HepG2 (cell line): ENCODE data around the gene IRAK4. TPM values are rescaled to one million over a fixed set of nuclear protein-coding genes. Genes with fewer than 3 reads are reported as not detected.

Experiments
- AHDC1 ChIP-seq: sonication (generic); formaldehyde crosslinking; IDR thresholded peaks from 2 replicates; pipeline ENCODE4 v1.5.1; 2020; ENCODE audit warnings: mild to moderate bottlenecking, missing genetic modification reagents, borderline replicate concordance
- CHD2 ChIP-seq: IDR thresholded peaks from 2 replicates; pipeline ENCODE4 v1.6.1; 2011; ENCODE audit warnings: low read depth, low read length, improper control_type of control experiment
- GATA4 ChIP-seq: sonication (generic); IDR thresholded peaks from 2 replicates; pipeline ENCODE4 v1.6.1; 2016; ENCODE audit warnings: antibody characterized with exemption, low read depth, borderline replicate concordance
- NR2F1 ChIP-seq, 2 experiments: fragments of 450-650 bp in 1 of 2; formaldehyde crosslinking in 1 of 2; IDR thresholded peaks; 2 replicates each; pipeline versions ENCODE4 v1.5.0 to v1.6.1; 2016 to 2020; ENCODE audit warnings: mild to moderate bottlenecking in 1 of 2, missing compliant biosample characterization in 1 of 2, missing genetic modification reagents in 1 of 2, moderate library complexity in 1 of 2
- POLR2G ChIP-seq: fragments of 200-400 bp; formaldehyde crosslinking; IDR thresholded peaks from 2 replicates; pipeline ENCODE4 v1.6.1; 2018; ENCODE audit warnings: mild to moderate bottlenecking, low read depth, low read length, moderate library complexity
- RELA ChIP-seq: sonication (generic); formaldehyde crosslinking; IDR thresholded peaks from 2 replicates; pipeline ENCODE4 v1.4.0; 2020; ENCODE audit warnings: missing genetic modification reagents
- SMARCC2 ChIP-seq: fragments of 450-650 bp; IDR thresholded peaks from 2 replicates; pipeline ENCODE4 v1.6.1; 2017; ENCODE audit warnings: antibody characterized with exemption, mild to moderate bottlenecking
- ZC3H13 ChIP-seq: sonication (generic); formaldehyde crosslinking; IDR thresholded peaks from 2 replicates; pipeline ENCODE4 v1.8.1; 2023; ENCODE audit warnings: mild to moderate bottlenecking, missing genetic modification reagents, moderate library complexity
- ZFP37 ChIP-seq: sonication (generic); formaldehyde crosslinking; IDR thresholded peaks from 2 replicates; pipeline ENCODE4 v1.4.0; 2020; ENCODE audit warnings: missing genetic modification reagents, borderline replicate concordance
- ZNF558 ChIP-seq: sonication (generic); formaldehyde crosslinking; IDR thresholded peaks from 2 replicates; pipeline ENCODE4 v1.9.0; 2022; ENCODE audit warnings: mild to moderate bottlenecking, missing genetic modification reagents, borderline replicate concordance
- ZNF607 ChIP-seq: sonication (generic); formaldehyde crosslinking; IDR thresholded peaks from 2 replicates; pipeline ENCODE4 v1.5.1; 2020; ENCODE audit warnings: missing genetic modification reagents, mild to moderate bottlenecking, borderline replicate concordance
- ZNF772 ChIP-seq: sonication (generic); formaldehyde crosslinking; IDR thresholded peaks from 2 replicates; pipeline ENCODE4 v1.5.0; 2020; ENCODE audit warnings: mild to moderate bottlenecking, missing genetic modification reagents
- ZSCAN31 ChIP-seq: sonication (generic); formaldehyde crosslinking; IDR thresholded peaks from 2 replicates; pipeline ENCODE4 v1.5.0; 2020; ENCODE audit warnings: low read depth, mild to moderate bottlenecking, missing genetic modification reagents
- polyA plus RNA-seq, 8 experiments: library from polyadenylated mRNA; depleted of rRNA in 3 of 8; stranded (reverse) in 7 of 8; unstranded in 1 of 8; fragments of >200 nt; fragmentation: Illumina TruSeq in 4 of 8; extraction: Trizol in 4 of 8; gene quantifications; 2 replicates each; pipeline versions ENCODE4 v1.2.1 to v1.2.3, GENCODE V29; 2011 to 2016; ENCODE audit warnings: low read depth in 4 of 8, missing spikeins in 1 of 8, mixed read lengths in 1 of 8; ENCODE audit not compliant: insufficient read depth in 1 of 8
- total RNA-seq, 5 experiments: library from RNA; depleted of rRNA; stranded (reverse); fragments of >200 nt; fragmentation: Illumina TruSeq; extraction: Trizol; gene quantifications; 2 replicates each; pipeline ENCODE4 v1.2.3, GENCODE V29; 2016; ENCODE audit warnings: low read depth in 1 of 5
- TF ChIP-seq, protein P1 (sequence below): sonication (generic); formaldehyde crosslinking; conservative IDR thresholded peaks from 2 replicates; pipeline ENCODE4 v1.8.0; 2022; ENCODE audit warnings: missing genetic modification reagents
- TF ChIP-seq, protein P2 (sequence below): sonication (generic); formaldehyde crosslinking; IDR thresholded peaks from 2 replicates; pipeline ENCODE4 v1.8.0; 2022; ENCODE audit warnings: missing genetic modification reagents, mild to moderate bottlenecking, inconsistent platforms, borderline replicate concordance
- TF ChIP-seq, protein P3 (sequence below): sonication (generic); formaldehyde crosslinking; IDR thresholded peaks from 2 replicates; pipeline ENCODE4 v1.8.0; 2022; ENCODE audit warnings: missing genetic modification reagents, mild to moderate bottlenecking, borderline replicate concordance

The IRAK4 gene
- total and polyA plus RNA-seq, 2 of the 13 experiments (the other 11 are each of a cell fraction or from before 2014, with no cell fraction given): 6.6 to 7.1 TPM

- TF ChIP-seq ZNF558: no peak
- no peak for TF ChIP-seq NR2F1 (CRISPR knock-in tag; IDR thresholded peaks at IDR 0.05)
- TF ChIP-seq, protein P1, sequence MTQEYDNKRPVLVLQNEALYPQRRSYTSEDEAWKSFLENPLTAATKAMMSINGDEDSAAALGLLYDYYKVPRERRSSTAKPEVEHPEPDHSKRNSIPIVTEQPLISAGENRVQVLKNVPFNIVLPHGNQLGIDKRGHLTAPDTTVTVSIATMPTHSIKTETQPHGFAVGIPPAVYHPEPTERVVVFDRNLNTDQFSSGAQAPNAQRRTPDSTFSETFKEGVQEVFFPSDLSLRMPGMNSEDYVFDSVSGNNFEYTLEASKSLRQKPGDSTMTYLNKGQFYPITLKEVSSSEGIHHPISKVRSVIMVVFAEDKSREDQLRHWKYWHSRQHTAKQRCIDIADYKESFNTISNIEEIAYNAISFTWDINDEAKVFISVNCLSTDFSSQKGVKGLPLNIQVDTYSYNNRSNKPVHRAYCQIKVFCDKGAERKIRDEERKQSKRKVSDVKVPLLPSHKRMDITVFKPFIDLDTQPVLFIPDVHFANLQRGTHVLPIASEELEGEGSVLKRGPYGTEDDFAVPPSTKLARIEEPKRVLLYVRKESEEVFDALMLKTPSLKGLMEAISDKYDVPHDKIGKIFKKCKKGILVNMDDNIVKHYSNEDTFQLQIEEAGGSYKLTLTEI: no peak
- no peak for TF ChIP-seq SMARCC2
- TF ChIP-seq, protein P2, sequence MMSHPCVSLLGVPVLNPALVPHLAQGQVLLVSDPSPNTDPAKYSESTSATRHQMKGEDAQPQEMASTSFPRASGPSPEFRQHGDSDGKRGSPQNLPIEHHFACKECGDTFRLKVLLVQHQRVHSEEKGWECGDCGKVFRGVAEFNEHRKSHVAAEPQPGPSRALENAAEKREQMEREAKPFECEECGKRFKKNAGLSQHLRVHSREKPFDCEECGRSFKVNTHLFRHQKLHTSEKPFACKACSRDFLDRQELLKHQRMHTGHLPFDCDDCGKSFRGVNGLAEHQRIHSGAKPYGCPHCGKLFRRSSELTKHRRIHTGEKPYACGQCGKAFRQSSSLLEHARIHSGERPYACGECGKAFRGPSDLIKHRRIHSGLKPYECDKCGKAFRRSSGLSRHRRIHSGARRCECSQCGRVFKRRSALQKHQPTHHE (CRISPR knock-in tag): no peak
- TF ChIP-seq POLR2G: peak; percentile 82
- no peak for TF ChIP-seq RELA (CRISPR knock-in tag)
- no peak for TF ChIP-seq ZC3H13 (CRISPR knock-in tag)
- no peak; the same call in none of the 2 replicates for TF ChIP-seq ZFP37 (CRISPR knock-in tag)
- no peak for TF ChIP-seq ZSCAN31 (CRISPR knock-in tag)
- no peak for TF ChIP-seq GATA4
- TF ChIP-seq, protein P3, sequence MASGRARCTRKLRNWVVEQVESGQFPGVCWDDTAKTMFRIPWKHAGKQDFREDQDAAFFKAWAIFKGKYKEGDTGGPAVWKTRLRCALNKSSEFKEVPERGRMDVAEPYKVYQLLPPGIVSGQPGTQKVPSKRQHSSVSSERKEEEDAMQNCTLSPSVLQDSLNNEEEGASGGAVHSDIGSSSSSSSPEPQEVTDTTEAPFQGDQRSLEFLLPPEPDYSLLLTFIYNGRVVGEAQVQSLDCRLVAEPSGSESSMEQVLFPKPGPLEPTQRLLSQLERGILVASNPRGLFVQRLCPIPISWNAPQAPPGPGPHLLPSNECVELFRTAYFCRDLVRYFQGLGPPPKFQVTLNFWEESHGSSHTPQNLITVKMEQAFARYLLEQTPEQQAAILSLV (CRISPR knock-in tag): no peak; the same call in 1 of the 2 replicates
- TF ChIP-seq AHDC1 (CRISPR knock-in tag): 0 out of 2 replicates have a peak, but pooled peaks have one; percentile 7
- TF ChIP-seq ZNF772 (CRISPR knock-in tag): 0 out of 2 replicates have a peak, but pooled peaks have one; percentile 24
- TF ChIP-seq CHD2: no peak
- TF ChIP-seq ZNF607 (CRISPR knock-in tag): no peak
Measured at GRCh38 chr12:43758728-43759563, at the start of gene IRAK4, which contains the start of gene PUS7L (continued).
